NCI-H526 treated with DMSO at 0.1 percent for 48 hours (cell line): ENCODE results near the gene JAKMIP1.

ENCODE experiments used
- DNase-seq: peaks from one replicate; lab custom pipeline; 2025; lab: John Stamatoyannopoulos, UW

JAKMIP1 gene

GRCh38 chr4:6201580-6202091, 1.3 kb upstream of the JAKMIP1 start:
- no peak for DNase-seq

GRCh38 chr4:6200922-6201362, 593 bp upstream of the JAKMIP1 start:
- no peak for DNase-seq

GRCh38 chr4:6199422-6199921, 877 bp downstream of the JAKMIP1 start:
- no peak for DNase-seq

GRCh38 chr4:6198768-6199421, 1.5 kb downstream of the JAKMIP1 start:
- DNase-seq = no peak

GRCh38 chr4:6198278-6198677, 2.1 kb downstream of the JAKMIP1 start:
- DNase-seq = no peak

GRCh38 chr4:6197433-6198174, 2.7 kb downstream of the JAKMIP1 start:
- no peak for DNase-seq

GRCh38 chr4:6196871-6197270, 3.5 kb downstream of the JAKMIP1 start:
- no peak for DNase-seq

GRCh38 chr4:6196324-6196723, 4.0 kb downstream of the JAKMIP1 start:
- DNase-seq = no peak

GRCh38 chr4:6195602-6196319, 4.6 kb downstream of the JAKMIP1 start:
- DNase-seq = no peak

- DNase-seq = no peak
Observed at GRCh38 chr4:6194458-6195195, 5.7 kb downstream of the JAKMIP1 start.

GRCh38 chr4:6193399-6193798, 7.0 kb downstream of the JAKMIP1 start:
- no peak for DNase-seq

- DNase-seq = no peak
Observed at GRCh38 chr4:6192245-6192644, 8.1 kb downstream of the JAKMIP1 start.

GRCh38 chr4:6191448-6192130, 8.8 kb downstream of the JAKMIP1 start:
- DNase-seq = no peak

- DNase-seq = no peak
Observed at GRCh38 chr4:6190486-6190885, 9.9 kb downstream of the JAKMIP1 start.

GRCh38 chr4:6189511-6189910, 10.8 kb downstream of the JAKMIP1 start:
- DNase-seq = no peak

- no peak for DNase-seq
Observed at GRCh38 chr4:6188687-6189305, 11.6 kb downstream of the JAKMIP1 start.

- peak; percentile 24 for DNase-seq
Observed at GRCh38 chr4:6184169-6184568, 16.2 kb downstream of the JAKMIP1 start.

GRCh38 chr4:6183740-6184139, 16.6 kb downstream of the JAKMIP1 start:
- peak; percentile 67 for DNase-seq

GRCh38 chr4:6182376-6183280, 17.7 kb downstream of the JAKMIP1 start:
- no peak for DNase-seq
